Endothelial cell of umbilical vein (primary cell): ENCODE data around the gene LDLRAD3. TPM values are rescaled to one million over a fixed set of nuclear protein-coding genes. Genes with fewer than 3 reads are reported as not detected.
A peak's percentile ranks its signal among the peaks of the same experiment; 100 is the strongest.

Source experiments
- BruUV-seq: library from RNA; stranded (reverse); fragments of 400-500 nt; replicated peaks from 2 replicates; lab custom pipeline; 2021; lab: Mats Ljungman, UMichigan
- CTCF ChIA-PET: fragments of 300-600, 350-600 bp; sonication (Branson Sonifier 250); formaldehyde crosslinking; loops from one replicate; lab custom pipeline; 2021; ENCODE audit warnings: antibody characterized with exemption, inconsistent platforms; lab: Charles Lee
- POLR2A ChIA-PET: fragments of 300-600, 350-600 bp; sonication (Branson Sonifier 250); formaldehyde crosslinking; loops from one replicate; lab custom pipeline; 2021; ENCODE audit warnings: antibody characterized with exemption, inconsistent platforms; lab: Charles Lee
- DNase-seq: peaks from one replicate; pipeline ENCODE4 v3.0.0-alpha.2; 2011; ENCODE audit warnings: low read depth, low spot score
- FAIRE-seq: peaks from 2 replicates; lab custom pipeline; 2011; peaks lifted over from hg19 to GRCh38; lab: Jason Lieb, UNC
- H2AFZ ChIP-seq: 2 replicates; pipeline ENCODE4 v1.6.0; 2012; ENCODE audit warnings: low read depth, low read length, control low read depth, inconsistent platforms
- H3K27ac ChIP-seq: 2 replicates; pipeline ENCODE4 v1.5.1; 2011; ENCODE audit warnings: low read depth, mild to moderate bottlenecking, control low read depth, low read length, moderate library complexity; ENCODE audit not compliant: insufficient read depth
- H3K27me3 ChIP-seq, 2 experiments: 2 replicates each; pipeline versions ENCODE4 v1.6.0 to v1.6.1; 2011; ENCODE audit warnings: low read length in 2 of 2, mixed read lengths in 1 of 2; ENCODE audit not compliant: control insufficient read depth in 2 of 2, insufficient read depth in 2 of 2
- H3K36me3 ChIP-seq, 2 experiments: 2 replicates in 1 of 2; 3 replicates in 1 of 2; pipeline ENCODE4 v1.5.1; 2011; ENCODE audit warnings: low read length in 2 of 2, mild to moderate bottlenecking in 1 of 2, moderate library complexity in 1 of 2; ENCODE audit not compliant: control insufficient read depth in 2 of 2, insufficient read depth in 2 of 2; ENCODE audit errors: extremely low read depth in 1 of 2
- H3K4me1 ChIP-seq: 3 replicates; pipeline ENCODE4 v1.5.1; 2011; ENCODE audit warnings: mild to moderate bottlenecking, low read length; ENCODE audit not compliant: control insufficient read depth, insufficient read depth; ENCODE audit errors: extremely low read depth
- H3K4me2 ChIP-seq: 2 replicates; pipeline ENCODE4 v1.6.1; 2011; ENCODE audit warnings: low read length, control low read depth, mixed read lengths; ENCODE audit not compliant: insufficient read depth
- H3K4me3 ChIP-seq, 3 experiments: fragments of 200-600 bp in 1 of 3; sonication (generic), shearing (Covaris generic) in 1 of 3; replicated peaks in 1 of 3; 2 replicates each; pipeline ENCODE4 v1.5.1; 2011 to 2016; ENCODE audit warnings: control low read depth in 3 of 3, low read length in 3 of 3, mild to moderate bottlenecking in 2 of 3, inconsistent platforms in 1 of 3, low read depth in 1 of 3, moderate library complexity in 1 of 3; ENCODE audit not compliant: insufficient read depth in 1 of 3
- H3K79me2 ChIP-seq: 2 replicates; pipeline ENCODE4 v1.6.0; 2012; ENCODE audit warnings: low read length, inconsistent platforms; ENCODE audit not compliant: control insufficient read depth, insufficient read depth
- H3K9ac ChIP-seq: replicated peaks from 2 replicates; pipeline ENCODE3; 2011; ENCODE audit warnings: low read length, control low read depth; ENCODE audit not compliant: insufficient read depth; ENCODE audit errors: extremely low read depth
- H3K9me1 ChIP-seq: replicated peaks from 3 replicates; pipeline ENCODE4 v1.6.0; 2011; ENCODE audit warnings: mild to moderate bottlenecking, low read length; ENCODE audit not compliant: control insufficient read depth, insufficient read depth; ENCODE audit errors: extremely low read depth
- H3K9me3 ChIP-seq: replicated peaks from 2 replicates; pipeline ENCODE4 v1.5.1; 2012; ENCODE audit warnings: low read length, inconsistent platforms; ENCODE audit not compliant: control insufficient read depth, insufficient read depth
- H4K20me1 ChIP-seq: replicated peaks from 2 replicates; pipeline ENCODE3; 2011; ENCODE audit warnings: mild to moderate bottlenecking, low read length; ENCODE audit not compliant: control insufficient read depth, insufficient read depth; ENCODE audit errors: extremely low read depth
- CTCF ChIP-seq, 2 donors: IDR thresholded peaks; 1 replicate in 1 of 2; 2 replicates in 1 of 2; pipeline ENCODE4 v1.5.1; 2011; ENCODE audit warnings: low read length in 2 of 2, mild to moderate bottlenecking in 2 of 2, moderate library complexity in 2 of 2, control low read depth in 1 of 2, inconsistent platforms in 1 of 2, low read depth in 1 of 2; ENCODE audit not compliant: insufficient read depth in 1 of 2; ENCODE audit errors: extremely low read depth in 1 of 2
- EZH2 ChIP-seq: IDR thresholded peaks from 2 replicates; pipeline ENCODE4 v1.6.1; 2012; ENCODE audit warnings: borderline replicate concordance, low read depth, mild to moderate bottlenecking, moderate library complexity, low read length, inconsistent platforms; ENCODE audit not compliant: severe bottlenecking
- FOS ChIP-seq: IDR thresholded peaks from 2 replicates; pipeline ENCODE4 v1.6.1; 2011; ENCODE audit warnings: mild to moderate bottlenecking, low read length, moderate library complexity, borderline replicate concordance; ENCODE audit not compliant: insufficient read depth
- GATA2 ChIP-seq: IDR thresholded peaks from 2 replicates; pipeline ENCODE4 v1.7.0; 2011; ENCODE audit warnings: low read depth, mild to moderate bottlenecking, moderate library complexity, mixed read lengths, low read length; ENCODE audit not compliant: insufficient read length, insufficient read depth
- JUN ChIP-seq: IDR thresholded peaks from 2 replicates; pipeline ENCODE4 v1.6.1; 2011; ENCODE audit warnings: borderline replicate concordance, low read depth; ENCODE audit not compliant: insufficient read length, insufficient read depth
- MYC ChIP-seq: IDR thresholded peaks from one replicate; pipeline ENCODE4 v1.6.1; 2011; ENCODE audit warnings: mild to moderate bottlenecking, low read depth, low read length
- POLR2A ChIP-seq: IDR thresholded peaks from 2 replicates; pipeline ENCODE4 v1.6.1; 2012; ENCODE audit warnings: low read depth, mild to moderate bottlenecking, control low read depth, low read length
- POLR2AphosphoS5 ChIP-seq: IDR thresholded peaks from 2 replicates; pipeline ENCODE4 v1.6.1; 2012; ENCODE audit warnings: low read depth, mild to moderate bottlenecking, control low read depth, low read length, moderate library complexity; ENCODE audit not compliant: insufficient read depth
- dilution Hi-C: fragments of 300-500 bp; cut with MboI; formaldehyde crosslinking; loops from one replicate; pipeline ENCODE4 v1.15.0; 2019; ENCODE audit warnings: low sequenced_read_pairs; ENCODE audit not compliant: extremely low pct_ligation_motif_present
- intact Hi-C: fragments of 100-400 bp; cut with micrococcal nuclease; formaldehyde crosslinking; loops from one replicate; pipeline ENCODE4 v1.10.0; 2022
- polyA plus RNA-seq, 4 experiments: library from polyadenylated mRNA; depleted of rRNA in 3 of 4; stranded (reverse) in 3 of 4; unstranded in 1 of 4; fragments of >200 nt; gene quantifications; 2 replicates each; pipeline versions ENCODE4 v1.2.1 to v1.2.3, GENCODE V29; 2011 to 2012; ENCODE audit warnings: missing spikeins in 1 of 4
- total RNA-seq: library from RNA; stranded (reverse); gene quantifications from 2 replicates; pipeline ENCODE4 v1.2.3, GENCODE V29; 2021
- TF ChIP-seq, protein P1 (sequence below): IDR thresholded peaks from 2 replicates; pipeline ENCODE4 v1.6.1; 2011; ENCODE audit not compliant: insufficient read depth, insufficient read length

The LDLRAD3 gene
- total and polyA plus RNA-seq, 2 donors (not counting 3 experiments of a cell fraction or from before 2014, with no cell fraction given), result 17.9 to 25.1 TPM

GRCh38 chr11:36270701-36271100 is 326.8 kb downstream of the LDLRAD3 start:
- Histone ChIP-seq H3K4me2 (no peak overlapping the region), H3K9me3 (no peaks in the 10 kb centered on the region), H3K79me2 (no peaks in the 10 kb centered on the region), H3K9ac (no peak overlapping the region), H3K27me3 (no peaks in the 10 kb centered on the region), H3K4me3 (no peak overlapping the region), H3K4me1 (peaks cover 3% of the 10 kb centered on the region), H3K27ac (no peak overlapping the region), H3K9me1 (no peaks in the 10 kb centered on the region), H2AFZ (no peak overlapping the region), H4K20me1 (no peaks in the 10 kb centered on the region), H3K36me3 (peaks cover 3 to 4% of the 10 kb centered on the region in 2 experiments)
- TF ChIP-seq, protein P1, sequence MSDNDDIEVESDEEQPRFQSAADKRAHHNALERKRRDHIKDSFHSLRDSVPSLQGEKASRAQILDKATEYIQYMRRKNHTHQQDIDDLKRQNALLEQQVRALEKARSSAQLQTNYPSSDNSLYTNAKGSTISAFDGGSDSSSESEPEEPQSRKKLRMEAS, result no peak
- TF ChIP-seq POLR2AphosphoS5 (no peak), POLR2A (no peak), GATA2 (no peak)
- FAIRE-seq (no peak), DNase-seq (no peak)
- intact Hi-C loops, result no loop called here
- CTCF ChIA-PET, result interaction anchor here (0.9 to 4.2 kb wide), 4 partner anchors 12 to 655 kb away, joined by 3 to 24 read pairs (median 8); no protein-coding TSS in a partner anchor
- BruUV-seq, result no TSS peak
- dilution Hi-C loops, result loop anchor here (25.0 kb wide), 2 partner anchors 458 to 658 kb away; partner anchors contain the start of gene FJX1
- POLR2A ChIA-PET, result no interaction called here

DNA sequence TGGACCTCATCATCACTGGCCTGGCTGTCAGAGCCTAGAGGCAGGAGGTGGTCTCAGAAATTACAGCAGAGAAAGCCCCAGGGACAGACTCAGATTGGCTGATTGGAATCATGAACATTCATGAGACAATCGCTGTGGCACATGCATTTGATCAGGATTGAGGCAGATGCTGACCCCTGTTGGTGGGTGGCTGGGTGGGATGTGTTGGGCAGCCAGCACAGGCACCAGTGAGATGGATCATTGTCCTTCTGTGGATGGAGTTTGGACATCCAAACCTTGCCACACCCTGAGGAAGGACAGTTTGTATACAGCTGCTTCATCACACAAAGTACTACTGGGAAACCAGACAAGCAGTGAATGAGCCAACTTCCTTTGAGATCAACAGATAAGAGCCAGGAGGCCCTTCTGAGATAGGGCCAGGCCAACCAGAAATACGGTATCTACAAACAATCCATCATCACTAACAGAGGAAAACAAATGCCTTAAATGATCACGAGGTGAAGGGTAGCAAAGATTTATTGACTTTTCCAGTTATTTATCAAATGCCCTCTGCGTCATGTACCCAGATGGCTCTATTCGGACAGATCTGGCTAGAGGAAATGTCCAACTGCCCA is 328.0 kb downstream of the LDLRAD3 start:
- no peak overlapping the region for H3K4me3 ChIP-seq
- H2AFZ ChIP-seq, result no peak overlapping the region
- no peaks in the 10 kb centered on the region for H3K9me1 ChIP-seq
- ChIA-PET CTCF (interaction anchor here (1.4 to 4.2 kb wide), 4 partner anchors 10 to 656 kb away, joined by 3 to 24 read pairs (median 6); no protein-coding TSS in a partner anchor), POLR2A (no interaction called here)
- intact Hi-C loops (no loop called here), dilution Hi-C loops (loop anchor here (25.0 kb wide), 2 partner anchors 460 to 660 kb away; partner anchors contain the start of gene FJX1)
- no TSS peak for BruUV-seq
- H3K9me3 ChIP-seq, result no peaks in the 10 kb centered on the region
- FAIRE-seq (no peak), DNase-seq (no peak)
- no peaks in the 10 kb centered on the region for H3K27me3 ChIP-seq
- peaks cover 3% of the 10 kb centered on the region for H3K4me1 ChIP-seq
- no peaks in the 10 kb centered on the region for H4K20me1 ChIP-seq
- H3K36me3 ChIP-seq, result peaks cover 4 to 7% of the 10 kb centered on the region in 2 experiments
- H3K27ac ChIP-seq, result no peak overlapping the region
- peak; percentile 73 for TF ChIP-seq GATA2
- TF ChIP-seq EZH2, result no peak
- no peak for TF ChIP-seq POLR2AphosphoS5
- TF ChIP-seq JUN, result no peak
- TF ChIP-seq POLR2A, result no peak
- peak in 1 of 2 donors; percentile 5 for TF ChIP-seq CTCF (IDR thresholded peaks at IDR 0.05; ENCODE audit: extremely low read depth in 1 of 2, insufficient read depth in 1 of 2, low read depth in 1 of 2, low read length in 2 of 2)
- TF ChIP-seq FOS, result no peak
- TF ChIP-seq MYC, result no peak
- TF ChIP-seq, protein P1, result no peak
- no peak overlapping the region for H3K9ac ChIP-seq
- no peaks in the 10 kb centered on the region for H3K79me2 ChIP-seq
- H3K4me2 ChIP-seq, result no peak overlapping the region
